ENCODE results near the gene THSD8.

GRCh38 chr19:12841094-12841493 is 39.2 kb downstream of the THSD8 start:
- peak in 1 of 2 experiments; percentile 45; a peak in 1 of 3 replicates for TF ChIP-seq POLR2A (IDR thresholded peaks at IDR 0.05; ENCODE audit: control extremely low read depth in 1 of 2, low read depth in 2 of 2, low read length in 2 of 2)
- TF ChIP-seq RAD21 (IDR thresholded peaks at IDR 0.05 in 1 of 2, conservative IDR thresholded peaks at IDR 0.05 in 1 of 2; ENCODE audit: low read depth in 2 of 2, low read length in 2 of 2), result no peak
- TF ChIP-seq TEAD4 (IDR thresholded peaks at IDR 0.05; ENCODE audit: low read depth, low read length), result no peak
- no peak for TF ChIP-seq ATF2 (IDR thresholded peaks at IDR 0.05; ENCODE audit: low read length)
- TF ChIP-seq CEBPB (IDR thresholded peaks at IDR 0.05; ENCODE audit: low read depth, low read length), result no peak

Data from H1 (cell line).